ENCODE results near the gene SIRT3. TPM values are rescaled to one million over a fixed set of nuclear protein-coding genes. Genes with fewer than 3 reads are reported as not detected.

Gene SIRT3
- 10 to 100 TPM; 27.7 to 32.1 TPM for total RNA-seq

- POLR2A ChIA-PET: interaction anchor here (0.8 to 6.1 kb wide), 23 partner anchors 10 to 171 kb away, joined by 3 to 43 read pairs (median 5); partner anchors contain the start of genes BET1L, NLRP6, PGGHG and RIC8A
- peak within 1 kb of the TSS; percentile 95 for H3K4me3 Mint-ChIP-seq
- peaks cover 35% of the 10 kb centered on the region for H3K4me1 Mint-ChIP-seq (ENCODE audit: low read depth)
- intact Hi-C loops (cut with micrococcal nuclease): loop anchor here (1.0 kb wide), 1 partner anchor 29 kb away; the partner anchor contains the start of genes BET1L and RIC8A
- H3K36me3 Mint-ChIP-seq (ENCODE audit: low read depth): peaks cover 27% of the 10 kb centered on the region
- H3K27me3 Mint-ChIP-seq: no peaks in the 10 kb centered on the region
- peak; percentile 81 for ATAC-seq
- no peaks in the 10 kb centered on the region for H3K9me3 Mint-ChIP-seq
- CTCF ChIA-PET: interaction anchor here (1.5 to 6.3 kb wide), 4 partner anchors 14 to 212 kb away, joined by 3 to 68 read pairs (median 8); partner anchors contain the start of genes BET1L and RIC8A
- DNase-seq: peak; percentile 87
- H3K27ac Mint-ChIP-seq: peak within 1 kb of the TSS; percentile 99
- TF ChIP-seq CTCF (IDR thresholded peaks at IDR 0.05): no peak
Measured at GRCh38 chr11:235997-236773, at the start of gene SIRT3. Gene SIRT3 (minus strand): TSS chr11:236342. CDS start chr11:236328, 14 bp downstream.

GRCh38 chr11:285894-286220 is 49.7 kb upstream of the SIRT3 start:
- ChIA-PET POLR2A (interaction anchor here (0.8 to 1.4 kb wide), 4 partner anchors 12 to 70 kb away, joined by 3 read pairs; no protein-coding TSS in a partner anchor), CTCF (interaction anchor here (1.5 to 4.5 kb wide), 2 partner anchors 20 to 35 kb away, joined by 8 to 26 read pairs; no protein-coding TSS in a partner anchor)
- ATAC-seq (no peak), DNase-seq (no peak)
- peaks cover 60% of the 10 kb centered on the region for H3K4me1 Mint-ChIP-seq (ENCODE audit: low read depth)
- no peaks in the 10 kb centered on the region for H3K9me3 Mint-ChIP-seq
- intact Hi-C loops (cut with micrococcal nuclease): no loop called here
- H3K36me3 Mint-ChIP-seq (ENCODE audit: low read depth): peaks cover 47% of the 10 kb centered on the region
- no peak for TF ChIP-seq CTCF (IDR thresholded peaks at IDR 0.05)
- no peak overlapping the region for H3K4me3 Mint-ChIP-seq
- peak overlapping the region; percentile 70 for H3K27ac Mint-ChIP-seq
- H3K27me3 Mint-ChIP-seq: peaks cover 6% of the 10 kb centered on the region

- ChIA-PET CTCF (interaction anchor here (4.5 to 7.4 kb wide), 2 partner anchors 22 to 35 kb away, joined by 26 to 44 read pairs; partner anchors contain the start of gene IFITM2), POLR2A (interaction anchor here (0.8 to 7.7 kb wide), 5 partner anchors 9 to 70 kb away, joined by 3 to 33 read pairs (median 3); no protein-coding TSS in a partner anchor)
- H3K9me3 Mint-ChIP-seq: no peaks in the 10 kb centered on the region
- ATAC-seq: no peak
- peak overlapping the region; percentile 16 for H3K4me3 Mint-ChIP-seq
- peak overlapping the region; percentile 70 for H3K27ac Mint-ChIP-seq
- no peak for DNase-seq
- H3K27me3 Mint-ChIP-seq: peaks cover 8% of the 10 kb centered on the region
- no peak for TF ChIP-seq CTCF (IDR thresholded peaks at IDR 0.05)
- peaks cover 44% of the 10 kb centered on the region for H3K36me3 Mint-ChIP-seq (ENCODE audit: low read depth)
- H3K4me1 Mint-ChIP-seq (ENCODE audit: low read depth): peaks cover 62% of the 10 kb centered on the region
- intact Hi-C loops (cut with micrococcal nuclease): no loop called here
Measured at GRCh38 chr11:285021-285893, 49.1 kb upstream of the SIRT3 start.

- POLR2A ChIA-PET: interaction anchor here (0.7 to 8.5 kb wide), 17 partner anchors 10 to 71 kb away, joined by 3 to 75 read pairs (median 3); partner anchors contain the start of gene PSMD13
- peak overlapping the region; percentile 82 for H3K4me3 Mint-ChIP-seq
- ATAC-seq (no peak), DNase-seq (no peak)
- H3K27me3 Mint-ChIP-seq: peaks cover 10% of the 10 kb centered on the region
- H3K9me3 Mint-ChIP-seq: no peaks in the 10 kb centered on the region
- intact Hi-C loops (cut with micrococcal nuclease): no loop called here
- H3K27ac Mint-ChIP-seq: peak overlapping the region; percentile 86
- no peak for TF ChIP-seq CTCF (IDR thresholded peaks at IDR 0.05)
- H3K36me3 Mint-ChIP-seq (ENCODE audit: low read depth): peaks cover 37% of the 10 kb centered on the region
- CTCF ChIA-PET: interaction anchor here (0.8 to 7.4 kb wide), 6 partner anchors 10 to 79 kb away, joined by 3 to 71 read pairs (median 26); partner anchors contain the start of gene IFITM2
- H3K4me1 Mint-ChIP-seq (ENCODE audit: low read depth): peaks cover 58% of the 10 kb centered on the region
Measured at GRCh38 chr11:284105-285020, 48.2 kb upstream of the SIRT3 start.

All from activated CD8-positive, alpha-beta T cell treated with anti-CD3 and anti-CD28 coated beads for 36 hours (primary cell).